ENCODE measurements around the gene RBM20.
"Not testable (repeated sequence)": the region's sequence is repeated elsewhere in the genome, so short reads cannot be mapped to it uniquely, and the experiment has no call there.

RBM20 gene

GRCh38 chr10:110860576-110861241 lies 216.6 kb downstream of the RBM20 start:
- Mint-ChIP-seq H3K4me1 (peaks cover 88% of the 10 kb centered on the region), H3K9me3 (no peaks in the 10 kb centered on the region), H3K4me3 (peak overlapping the region; percentile 5), H3K27me3 (no peaks in the 10 kb centered on the region), H3K36me3 (ENCODE audit: low read depth) (peaks cover 2% of the 10 kb centered on the region), H3K27ac (peak overlapping the region; percentile 92)
- DNase-seq (no peak), ATAC-seq (peak; percentile 8)

DNA sequence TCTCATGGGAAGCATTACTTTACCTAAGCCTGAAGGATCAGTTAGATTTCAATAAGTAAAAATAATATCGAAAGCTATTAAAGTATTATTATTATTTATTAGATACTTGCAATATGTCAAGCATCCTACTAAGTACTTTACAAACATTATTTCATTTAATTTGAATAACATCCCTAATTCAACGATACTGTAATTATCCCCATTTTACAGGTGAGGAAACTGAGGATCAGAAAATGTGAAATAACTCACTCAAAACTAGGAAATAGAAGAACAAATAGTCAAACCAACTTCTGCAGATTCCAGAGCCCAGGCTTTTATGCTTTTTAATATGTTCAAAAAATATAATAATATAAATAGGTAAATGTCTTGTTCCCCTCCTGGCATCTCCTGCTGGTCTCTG lies 217.3 kb downstream of the RBM20 start:
- ATAC-seq (no peak), DNase-seq (no peak)
- Mint-ChIP-seq H3K4me1 (peaks cover 92% of the 10 kb centered on the region), H3K4me3 (no peak overlapping the region), H3K27ac (peak overlapping the region; percentile 92), H3K36me3 (ENCODE audit: low read depth) (peaks cover 2% of the 10 kb centered on the region), H3K27me3 (no peaks in the 10 kb centered on the region), H3K9me3 (no peaks in the 10 kb centered on the region)

- ATAC-seq, result no peak
- H3K9me3 Mint-ChIP-seq, result no peaks in the 10 kb centered on the region
- no peak overlapping the region for H3K4me3 Mint-ChIP-seq
- peak overlapping the region; percentile 48 for H3K27ac Mint-ChIP-seq
- peaks cover 2% of the 10 kb centered on the region for H3K36me3 Mint-ChIP-seq (ENCODE audit: low read depth)
- H3K4me1 Mint-ChIP-seq, result peaks cover 98% of the 10 kb centered on the region
- no peaks in the 10 kb centered on the region for H3K27me3 Mint-ChIP-seq
- DNase-seq, result no peak
These were observed 218.0 kb downstream of the RBM20 start for GRCh38 chr10:110861930-110862649.

DNA sequence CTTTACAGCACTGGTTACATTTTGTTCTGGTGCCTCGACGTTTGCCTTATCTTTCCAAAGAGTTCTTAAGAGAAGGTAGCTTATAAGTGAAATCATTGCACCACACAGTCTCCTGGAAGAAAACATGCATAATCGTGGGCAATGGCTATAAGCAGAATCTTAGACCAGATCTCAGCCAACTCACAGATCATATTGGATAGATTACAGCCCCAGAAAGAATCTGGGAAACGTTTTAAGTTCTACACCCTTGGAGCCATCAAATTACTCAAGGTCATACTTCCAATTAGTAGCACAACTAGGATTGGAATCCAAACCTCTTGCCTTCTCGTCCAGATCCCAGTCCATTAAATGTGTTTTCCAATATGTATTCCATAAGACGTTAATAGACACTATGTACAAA lies 218.8 kb downstream of the RBM20 start:
- Mint-ChIP-seq H3K9me3 (no peaks in the 10 kb centered on the region), H3K4me3 (no peak overlapping the region), H3K36me3 (ENCODE audit: low read depth) (no peaks in the 10 kb centered on the region), H3K4me1 (peaks cover 98% of the 10 kb centered on the region), H3K27me3 (no peaks in the 10 kb centered on the region), H3K27ac (peak overlapping the region; percentile 91)
- DNase-seq (no peak), ATAC-seq (no peak)

- Mint-ChIP-seq H3K36me3 (ENCODE audit: low read depth) (no peaks in the 10 kb centered on the region), H3K27ac (peak overlapping the region; percentile 91), H3K9me3 (no peaks in the 10 kb centered on the region), H3K27me3 (no peaks in the 10 kb centered on the region), H3K4me3 (no peak overlapping the region), H3K4me1 (peaks cover 98% of the 10 kb centered on the region)
- DNase-seq, result no peak
- ATAC-seq, result no peak
These were observed 219.2 kb downstream of the RBM20 start for GRCh38 chr10:110863361-110863760.

DNA sequence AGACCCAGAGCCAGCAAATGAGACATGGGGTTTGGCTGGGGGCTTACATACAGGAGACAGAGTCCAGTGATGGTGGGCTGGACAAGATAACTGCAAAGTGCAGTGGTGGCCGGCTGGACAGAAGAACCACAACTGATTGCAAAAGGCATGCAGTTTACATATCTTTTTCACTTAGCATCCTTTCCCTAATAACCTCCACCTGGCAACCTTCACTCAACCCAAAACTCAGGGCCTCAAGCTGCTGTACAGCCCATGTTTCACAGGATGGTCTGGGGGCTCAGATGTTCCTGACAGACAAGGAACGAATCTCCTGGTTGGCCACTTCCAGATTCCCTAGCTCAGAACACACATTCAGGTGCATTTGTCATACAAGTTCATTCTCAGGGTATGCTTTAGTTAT lies 219.8 kb downstream of the RBM20 start:
- Mint-ChIP-seq H3K36me3 (ENCODE audit: low read depth) (no peaks in the 10 kb centered on the region), H3K4me3 (no peak overlapping the region), H3K9me3 (no peaks in the 10 kb centered on the region), H3K27ac (peak overlapping the region; percentile 91), H3K27me3 (no peaks in the 10 kb centered on the region), H3K4me1 (peaks cover 99% of the 10 kb centered on the region)
- ATAC-seq (no peak), DNase-seq (no peak)

GRCh38 chr10:110864662-110865140 lies 220.6 kb downstream of the RBM20 start:
- ATAC-seq (peak; percentile 69), DNase-seq (no peak)
- Mint-ChIP-seq H3K9me3 (no peaks in the 10 kb centered on the region), H3K36me3 (ENCODE audit: low read depth) (no peaks in the 10 kb centered on the region), H3K27ac (peak overlapping the region; percentile 91), H3K4me3 (peak overlapping the region; percentile 76), H3K4me1 (peaks cover 99% of the 10 kb centered on the region), H3K27me3 (no peaks in the 10 kb centered on the region)

GRCh38 chr10:110865186-110865808 lies 221.2 kb downstream of the RBM20 start:
- ATAC-seq (no peak), DNase-seq (no peak)
- Mint-ChIP-seq H3K4me3 (peak overlapping the region; percentile 76), H3K36me3 (ENCODE audit: low read depth) (no peaks in the 10 kb centered on the region), H3K4me1 (peaks cover 99% of the 10 kb centered on the region), H3K27ac (peak overlapping the region; percentile 91), H3K27me3 (no peaks in the 10 kb centered on the region), H3K9me3 (no peaks in the 10 kb centered on the region)

- Mint-ChIP-seq H3K9me3 (no peaks in the 10 kb centered on the region), H3K4me1 (peaks cover 99% of the 10 kb centered on the region), H3K36me3 (ENCODE audit: low read depth) (no peaks in the 10 kb centered on the region), H3K27ac (peak overlapping the region; percentile 91), H3K27me3 (no peaks in the 10 kb centered on the region), H3K4me3 (peak overlapping the region; percentile 76)
- ATAC-seq (peak; percentile 14), DNase-seq (no peak)
These were observed 221.8 kb downstream of the RBM20 start for GRCh38 chr10:110865809-110866482.

GRCh38 chr10:110867011-110867806 lies 223.1 kb downstream of the RBM20 start:
- Mint-ChIP-seq H3K4me1 (peaks cover 94% of the 10 kb centered on the region), H3K27ac (peak overlapping the region; percentile 82), H3K4me3 (peak overlapping the region; percentile 22)
- not testable (repeated sequence) for ATAC-seq; H3K27me3 Mint-ChIP-seq; H3K36me3 Mint-ChIP-seq (ENCODE audit: low read depth); DNase-seq; H3K9me3 Mint-ChIP-seq

DNA sequence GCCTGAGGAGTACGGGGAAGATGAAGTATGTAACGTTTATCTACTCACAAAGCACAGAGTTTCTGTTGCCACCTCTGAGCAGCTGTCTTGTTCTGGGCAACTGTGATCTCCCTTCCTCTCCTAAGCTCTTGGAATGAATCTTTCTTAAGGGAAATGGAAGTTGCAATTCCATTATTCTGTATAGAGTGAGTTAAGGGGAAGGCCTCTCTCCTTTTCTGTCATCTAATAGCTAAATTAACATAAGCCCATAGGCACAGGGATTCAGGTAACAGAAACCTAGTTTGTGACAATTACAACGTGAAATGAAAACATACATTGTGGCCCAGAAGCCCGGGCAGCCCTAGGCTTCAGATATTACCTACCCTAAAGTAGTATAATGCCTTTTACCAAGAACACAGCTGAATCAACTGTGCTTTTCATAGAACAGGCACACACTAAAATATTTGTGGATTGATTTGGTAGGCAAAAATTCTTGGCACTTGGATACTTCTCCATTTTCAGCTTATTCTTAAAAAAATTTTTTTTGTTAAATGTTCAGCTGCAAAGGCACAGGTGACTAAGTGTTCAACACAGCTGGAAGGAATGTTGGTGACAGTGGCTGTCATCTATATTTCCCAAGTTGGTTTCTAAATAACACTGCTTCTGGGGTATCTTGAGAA lies 223.8 kb downstream of the RBM20 start:
- Mint-ChIP-seq H3K4me1 (peaks cover 87% of the 10 kb centered on the region), H3K36me3 (ENCODE audit: low read depth) (peaks cover 2% of the 10 kb centered on the region), H3K27ac (peak overlapping the region; percentile 82), H3K27me3 (peaks cover 2% of the 10 kb centered on the region), H3K9me3 (no peaks in the 10 kb centered on the region), H3K4me3 (peak overlapping the region; percentile 22)
- DNase-seq (no peak), ATAC-seq (no peak)

GRCh38 chr10:110868981-110869380 lies 224.8 kb downstream of the RBM20 start:
- peak overlapping the region; percentile 82 for H3K27ac Mint-ChIP-seq
- H3K4me1 Mint-ChIP-seq, result peaks cover 78% of the 10 kb centered on the region
- peak overlapping the region; percentile 86 for H3K4me3 Mint-ChIP-seq
- ATAC-seq, result no peak
- peaks cover 2% of the 10 kb centered on the region for H3K36me3 Mint-ChIP-seq (ENCODE audit: low read depth)
- peaks cover 2% of the 10 kb centered on the region for H3K27me3 Mint-ChIP-seq
- no peaks in the 10 kb centered on the region for H3K9me3 Mint-ChIP-seq
- no peak for DNase-seq

- Mint-ChIP-seq H3K36me3 (ENCODE audit: low read depth) (peaks cover 6% of the 10 kb centered on the region), H3K9me3 (no peaks in the 10 kb centered on the region), H3K27ac (peak overlapping the region; percentile 82), H3K4me3 (peak overlapping the region; percentile 86), H3K27me3 (peaks cover 2% of the 10 kb centered on the region), H3K4me1 (peaks cover 74% of the 10 kb centered on the region)
- no peak for ATAC-seq
- no peak for DNase-seq
These were observed 226.7 kb downstream of the RBM20 start for GRCh38 chr10:110870823-110871297.
